Heart left ventricle (tissue), 13 donors: Measurements from ENCODE around the gene MGP.

Source experiments
- POLR2A ChIP-seq, 2 donors: fragments of 450-650 bp; IDR thresholded peaks; one replicate each; pipeline ENCODE4 v1.6.1; 2017; ENCODE audit warnings: antibody characterized with exemption in 2 of 2, mild to moderate bottlenecking in 2 of 2, moderate library complexity in 2 of 2
- TF ChIP-seq, protein P1 (sequence below), 12 donors: fragments of 200-600 bp; sonication (generic) in 4 of 12; IDR thresholded peaks; one replicate each; pipeline versions ENCODE4 v1.5.0 to v1.8.0; 2018 to 2022; ENCODE audit warnings: antibody characterized with exemption in 12 of 12, mild to moderate bottlenecking in 5 of 12
- donor health status: ischemic (EF 13 %, LVEDD 7.1; RV severe dilation, severe dysfunction).
- donor health status: DM: no; HTN: yes; CAD: no.
- donor health status: DM: no; HTN: no; CAD: no.
- donor health status: ischemic (EF 25% LVEDD 6.9; RV normal size, moderate dysfunction).
- donor health status: ischemic (EF 25% LVEDD 5.7; RV mildly dilated, moderate dysfunction).
- donor health status: ischemic (EF 35%, LVEDD 5.7; RV mildly dilated, moderate dysfunction).
- donor health status: nonischemic (EF 11% LVEDD 7.7; RV severe dilation, severe dysfunction).
- donor health status: DM: yes; HTN: yes; CAD: no.
- donor health status: PGD.
- donor health status: ischemic (EF 29% LVEDD 5.4; RV normal size, mild dysfunction).
- donor health status: nonischemic (EF 23%, LVEDD 6.1; RV moderate dilation, normal function).

GRCh38 chr12:14931791-14932560 lies 46.3 kb upstream of the MGP start:
- TF ChIP-seq, protein P1, sequence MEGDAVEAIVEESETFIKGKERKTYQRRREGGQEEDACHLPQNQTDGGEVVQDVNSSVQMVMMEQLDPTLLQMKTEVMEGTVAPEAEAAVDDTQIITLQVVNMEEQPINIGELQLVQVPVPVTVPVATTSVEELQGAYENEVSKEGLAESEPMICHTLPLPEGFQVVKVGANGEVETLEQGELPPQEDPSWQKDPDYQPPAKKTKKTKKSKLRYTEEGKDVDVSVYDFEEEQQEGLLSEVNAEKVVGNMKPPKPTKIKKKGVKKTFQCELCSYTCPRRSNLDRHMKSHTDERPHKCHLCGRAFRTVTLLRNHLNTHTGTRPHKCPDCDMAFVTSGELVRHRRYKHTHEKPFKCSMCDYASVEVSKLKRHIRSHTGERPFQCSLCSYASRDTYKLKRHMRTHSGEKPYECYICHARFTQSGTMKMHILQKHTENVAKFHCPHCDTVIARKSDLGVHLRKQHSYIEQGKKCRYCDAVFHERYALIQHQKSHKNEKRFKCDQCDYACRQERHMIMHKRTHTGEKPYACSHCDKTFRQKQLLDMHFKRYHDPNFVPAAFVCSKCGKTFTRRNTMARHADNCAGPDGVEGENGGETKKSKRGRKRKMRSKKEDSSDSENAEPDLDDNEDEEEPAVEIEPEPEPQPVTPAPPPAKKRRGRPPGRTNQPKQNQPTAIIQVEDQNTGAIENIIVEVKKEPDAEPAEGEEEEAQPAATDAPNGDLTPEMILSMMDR (IDR thresholded peaks at IDR 0.05), result no peak
- no peak for TF ChIP-seq POLR2A (IDR thresholded peaks at IDR 0.05)
